Retinal pigment epithelial cell (primary cell): ENCODE measurements around the gene PEMT.

Experiments used
- DNase-seq: peaks from one replicate; pipeline ENCODE4 v3.0.0-alpha.2; 2010; ENCODE audit warnings: low read depth
- H3K4me3 ChIP-seq: 2 replicates; pipeline ENCODE4 v1.5.1; 2011; ENCODE audit warnings: mild to moderate bottlenecking, low read length, control low read depth, moderate library complexity
- TF ChIP-seq, protein P1 (sequence below): conservative IDR thresholded peaks from 2 replicates; pipeline ENCODE4 v1.5.1; 2011; ENCODE audit warnings: low read depth, low read length, control low read depth, inconsistent platforms

Gene PEMT

DNA sequence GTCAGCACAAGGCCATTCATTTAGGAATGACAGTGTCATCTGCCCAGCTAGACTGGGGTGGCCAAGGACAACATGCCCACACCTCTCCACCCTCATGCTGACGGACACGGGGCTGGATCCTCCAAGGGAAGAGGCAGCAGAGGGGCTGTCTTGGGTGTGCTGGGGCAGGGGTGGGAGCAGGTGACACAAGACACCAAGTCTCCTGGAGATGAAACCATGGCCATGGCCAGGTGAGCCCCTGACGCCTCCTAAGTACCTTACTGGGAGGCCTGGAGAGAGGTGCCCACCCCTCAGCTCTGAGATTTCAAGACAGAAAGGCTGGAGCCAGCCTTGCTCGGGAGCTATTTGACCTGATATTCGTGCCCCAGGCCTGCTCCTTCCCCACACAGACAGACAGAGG, 86.4 kb downstream of the PEMT start:
- H3K4me3 ChIP-seq: no peak overlapping the region
- TF ChIP-seq, protein P1, sequence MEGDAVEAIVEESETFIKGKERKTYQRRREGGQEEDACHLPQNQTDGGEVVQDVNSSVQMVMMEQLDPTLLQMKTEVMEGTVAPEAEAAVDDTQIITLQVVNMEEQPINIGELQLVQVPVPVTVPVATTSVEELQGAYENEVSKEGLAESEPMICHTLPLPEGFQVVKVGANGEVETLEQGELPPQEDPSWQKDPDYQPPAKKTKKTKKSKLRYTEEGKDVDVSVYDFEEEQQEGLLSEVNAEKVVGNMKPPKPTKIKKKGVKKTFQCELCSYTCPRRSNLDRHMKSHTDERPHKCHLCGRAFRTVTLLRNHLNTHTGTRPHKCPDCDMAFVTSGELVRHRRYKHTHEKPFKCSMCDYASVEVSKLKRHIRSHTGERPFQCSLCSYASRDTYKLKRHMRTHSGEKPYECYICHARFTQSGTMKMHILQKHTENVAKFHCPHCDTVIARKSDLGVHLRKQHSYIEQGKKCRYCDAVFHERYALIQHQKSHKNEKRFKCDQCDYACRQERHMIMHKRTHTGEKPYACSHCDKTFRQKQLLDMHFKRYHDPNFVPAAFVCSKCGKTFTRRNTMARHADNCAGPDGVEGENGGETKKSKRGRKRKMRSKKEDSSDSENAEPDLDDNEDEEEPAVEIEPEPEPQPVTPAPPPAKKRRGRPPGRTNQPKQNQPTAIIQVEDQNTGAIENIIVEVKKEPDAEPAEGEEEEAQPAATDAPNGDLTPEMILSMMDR: no peak
- DNase-seq: no peak

DNA sequence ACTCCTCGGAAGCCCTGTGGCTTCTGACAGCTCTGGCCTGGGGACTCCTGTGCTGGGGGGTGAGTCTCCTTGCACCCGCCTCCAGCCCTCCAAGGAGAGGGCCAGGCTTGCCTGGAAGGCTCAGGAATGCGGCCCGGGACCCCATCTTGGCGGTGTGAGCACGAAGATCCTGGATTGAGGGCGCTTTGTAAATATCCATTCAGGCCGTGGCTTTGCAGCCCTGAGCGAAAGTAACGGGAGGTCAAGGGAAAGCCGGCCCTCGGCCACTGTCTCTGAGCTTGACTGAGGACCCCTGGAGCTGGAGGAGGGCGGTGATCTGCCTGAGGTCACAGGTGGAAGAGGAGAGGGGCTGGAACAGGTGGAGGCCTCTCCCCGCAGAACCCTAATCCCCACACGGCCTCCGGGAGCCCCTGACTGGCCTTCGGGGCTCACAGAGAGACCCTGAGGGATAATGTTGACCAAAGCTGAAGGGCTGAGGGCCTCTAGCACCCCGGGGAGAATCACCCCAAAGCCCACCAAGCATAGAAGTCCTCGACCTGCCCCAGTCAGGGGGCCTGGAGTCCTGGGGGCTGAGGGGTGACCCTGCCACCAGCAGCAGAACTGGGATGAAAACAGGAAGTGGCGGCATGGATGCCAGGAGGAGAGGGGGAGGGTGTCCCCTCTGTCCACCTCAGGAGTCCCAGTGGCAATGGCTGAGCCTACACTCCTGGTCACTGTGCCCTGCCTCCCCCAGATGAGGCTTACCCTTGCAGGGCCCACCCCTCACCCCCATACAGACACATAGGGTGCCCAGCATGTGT, 87.0 kb downstream of the PEMT start:
- TF ChIP-seq, protein P1: no peak
- no peak for DNase-seq
- no peak overlapping the region for H3K4me3 ChIP-seq

DNA sequence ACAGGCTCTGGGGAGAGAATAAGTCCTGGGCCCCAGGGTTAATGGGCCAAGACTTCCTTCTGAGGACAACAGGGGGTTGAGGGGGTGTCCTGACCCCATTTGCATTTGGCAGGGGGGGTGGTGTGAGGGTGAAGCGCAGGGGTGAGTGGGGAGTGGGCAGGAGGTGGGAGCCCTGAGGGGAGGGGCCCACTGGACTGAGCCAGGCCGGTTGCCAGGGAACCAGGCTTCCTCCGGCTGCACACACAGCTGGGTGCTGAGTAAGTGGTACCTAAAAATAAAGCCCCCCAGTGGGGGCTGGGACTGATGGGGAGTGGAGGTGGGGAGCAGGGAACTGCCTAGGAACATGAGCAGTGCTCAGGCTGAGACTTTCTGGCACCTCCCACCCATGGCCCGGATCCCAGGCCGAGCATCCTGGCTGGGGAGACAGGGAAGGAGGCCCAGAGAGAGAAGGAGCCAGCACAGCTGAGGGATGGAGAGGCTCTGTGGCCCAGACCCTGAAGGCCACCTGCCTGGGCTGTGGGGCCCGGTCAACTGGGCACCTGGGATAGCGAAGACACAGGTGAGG, 87.9 kb downstream of the PEMT start:
- TF ChIP-seq, protein P1: no peak
- no peak overlapping the region for H3K4me3 ChIP-seq
- no peak for DNase-seq

DNA sequence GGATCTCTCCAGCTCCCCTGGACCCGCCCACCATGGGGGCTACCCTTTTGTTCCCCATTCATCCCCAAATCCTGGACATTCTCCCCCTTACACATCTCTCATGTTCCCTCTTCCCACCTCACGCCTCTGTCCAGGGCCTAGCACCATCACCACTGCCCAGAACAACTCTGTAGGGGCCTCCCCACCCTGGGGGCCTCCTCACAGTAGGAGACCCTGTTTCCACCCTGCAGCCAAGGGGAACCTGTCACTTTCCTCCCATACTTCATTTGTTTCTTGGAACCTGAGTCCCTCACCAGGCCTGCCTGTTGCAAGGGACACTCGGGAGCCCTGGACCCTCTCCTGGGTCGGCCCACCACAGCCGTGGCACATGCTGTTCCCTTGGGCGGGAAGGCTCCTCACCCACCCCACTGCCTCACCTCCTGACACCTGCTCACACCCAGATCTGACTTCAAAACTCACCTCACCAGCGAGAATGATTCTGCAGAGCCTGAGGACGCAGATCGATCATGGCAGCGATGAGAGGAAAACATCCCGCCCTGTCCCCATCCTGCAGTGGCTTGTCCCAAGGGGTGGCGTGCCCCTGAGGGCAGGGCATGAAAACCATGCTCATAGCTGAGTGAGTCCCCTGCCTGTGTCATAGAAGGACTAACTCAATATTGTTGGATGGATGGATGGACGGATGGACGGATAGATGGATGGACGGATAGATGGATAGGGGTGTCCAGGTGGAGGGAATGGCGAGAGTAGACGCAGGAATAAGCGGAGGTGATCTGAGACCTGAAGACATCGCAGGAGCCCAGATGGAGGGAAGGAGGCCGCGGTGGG, 88.6 kb downstream of the PEMT start:
- no peak for DNase-seq
- H3K4me3 ChIP-seq: no peak overlapping the region
- TF ChIP-seq, protein P1: no peak

DNA sequence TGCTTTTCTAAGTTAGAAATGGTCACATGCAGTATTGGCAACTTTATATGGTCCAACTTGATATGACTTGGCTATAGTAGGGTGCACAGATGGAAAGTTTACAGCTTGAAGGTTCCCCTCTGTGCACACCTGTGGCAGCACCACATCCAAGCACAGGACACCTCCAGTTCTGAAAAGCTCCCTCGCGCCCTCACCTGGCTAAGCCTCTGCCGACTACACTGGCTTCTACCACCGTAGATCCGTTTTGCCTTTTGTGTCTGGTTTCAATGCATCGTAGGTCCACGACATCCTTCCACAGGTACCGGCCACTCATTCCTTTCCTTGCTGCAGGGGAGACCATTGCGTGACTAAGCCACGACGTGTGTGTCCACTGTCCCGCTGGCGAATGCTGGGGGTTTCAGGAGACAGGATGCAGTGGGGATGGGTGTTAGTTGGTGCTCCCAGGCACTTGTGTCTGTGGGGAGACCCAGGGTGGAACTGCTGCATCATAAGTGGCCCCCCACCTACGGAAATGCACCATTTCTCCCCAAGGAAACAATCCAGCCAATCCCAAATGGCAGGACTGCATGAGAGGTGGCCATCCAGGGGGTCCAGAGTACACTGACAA, 90.4 kb downstream of the PEMT start:
- no peak for DNase-seq
- TF ChIP-seq, protein P1: no peak
- H3K4me3 ChIP-seq: no peak overlapping the region

DNA sequence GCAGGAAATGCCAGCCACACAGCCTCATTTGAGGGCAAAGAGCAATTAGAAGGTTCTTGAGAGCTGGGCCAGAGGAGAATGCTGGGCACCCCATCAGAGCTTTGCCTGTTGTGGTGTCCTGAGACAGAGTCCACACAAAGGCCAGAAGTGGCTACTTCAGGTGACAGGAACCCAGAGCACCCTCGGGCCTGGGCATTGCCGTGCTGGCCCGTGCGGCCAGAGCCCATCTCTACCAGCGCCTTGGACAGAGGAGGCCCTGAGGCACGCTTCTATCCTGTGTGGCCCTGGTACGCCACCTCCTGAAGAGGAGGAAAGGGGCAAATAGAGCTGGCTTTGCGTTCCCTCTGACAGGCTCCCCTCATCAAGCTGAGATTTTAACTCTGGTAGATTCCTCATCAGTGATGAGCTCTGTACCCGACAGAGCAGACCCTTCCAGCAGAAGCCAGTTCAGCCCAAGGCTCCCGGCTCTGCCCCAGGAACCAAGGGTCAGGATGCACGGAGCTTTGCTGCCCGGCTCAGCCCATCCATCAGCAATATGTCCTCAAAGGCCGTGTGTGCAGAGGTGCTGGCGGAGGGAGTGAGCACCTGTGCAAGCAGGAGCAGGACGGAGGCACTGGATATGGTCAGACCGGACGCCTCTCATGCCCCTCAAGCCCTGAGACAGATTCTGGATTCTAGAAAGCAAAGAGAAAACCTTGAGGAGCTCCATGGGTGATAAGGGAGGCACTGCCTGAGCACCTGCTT, 91.9 kb downstream of the PEMT start:
- DNase-seq: no peak
- TF ChIP-seq, protein P1: no peak
- H3K4me3 ChIP-seq: no peak overlapping the region
